Small intestine (tissue), 7 donors: ENCODE results near the gene AGRN. TPM values are rescaled to one million over a fixed set of nuclear protein-coding genes. Genes with fewer than 3 reads are reported as not detected.
A peak's percentile ranks its signal among the peaks of the same experiment; 100 is the strongest.
"Not testable (repeated sequence)": the region's sequence is repeated elsewhere in the genome, so short reads cannot be mapped to it uniquely, and the experiment has no call there.

ENCODE experiments used
- DNase-seq, 2 donors: peaks; one replicate each; pipeline versions ENCODE4 v3.0.0 to v3.0.0-alpha.2; 2013
- FAIRE-seq: peaks from 2 replicates; lab custom pipeline; 2012; peaks lifted over from hg19 to GRCh38; lab: Jason Lieb, UNC
- H3K27ac ChIP-seq, 3 donors: one replicate each; pipeline ENCODE4 v1.5.1; 2013; ENCODE audit warnings: low read length in 2 of 3, mild to moderate bottlenecking in 2 of 3, control low read depth in 1 of 3, inconsistent platforms in 1 of 3, low read depth in 1 of 3, moderate library complexity in 1 of 3
- H3K27me3 ChIP-seq, 3 donors: one replicate each; pipeline ENCODE4 v1.6.1; 2013; ENCODE audit warnings: low read length in 3 of 3, inconsistent platforms in 1 of 3; ENCODE audit not compliant: control insufficient read depth in 3 of 3, insufficient read depth in 3 of 3
- H3K36me3 ChIP-seq, 3 donors: one replicate each; pipeline ENCODE4 v1.6.1; 2013; ENCODE audit warnings: low read length in 3 of 3, inconsistent platforms in 1 of 3, low read depth in 1 of 3, mild to moderate bottlenecking in 1 of 3, moderate library complexity in 1 of 3; ENCODE audit not compliant: control insufficient read depth in 3 of 3, insufficient read depth in 2 of 3
- H3K4me1 ChIP-seq, 3 donors: one replicate each; pipeline ENCODE4 v1.6.1; 2013; ENCODE audit warnings: low read length in 2 of 3, inconsistent platforms in 1 of 3, low read depth in 1 of 3, mild to moderate bottlenecking in 1 of 3, moderate library complexity in 1 of 3; ENCODE audit not compliant: control insufficient read depth in 3 of 3, insufficient read depth in 2 of 3
- H3K4me3 ChIP-seq, 3 donors: one replicate each; pipeline ENCODE4 v1.5.1; 2013; ENCODE audit warnings: low read length in 3 of 3, control low read depth in 1 of 3, inconsistent platforms in 1 of 3, low read depth in 1 of 3, mild to moderate bottlenecking in 1 of 3, moderate library complexity in 1 of 3
- H3K9me3 ChIP-seq, 2 donors: one replicate each; pipeline ENCODE4 v1.6.1; 2013; ENCODE audit warnings: low read depth in 1 of 2, low read length in 1 of 2; ENCODE audit not compliant: control insufficient read depth in 2 of 2, insufficient read depth in 1 of 2
- WGBS, 3 donors: extraction: QIAGEN DNeasy Blood & Tissue Kit; methylation state at CpG; one replicate each; pipeline ENCODE4 v1.1.7; 2013; 5-methylcytosine and 5-hydroxymethylcytosine counted together
- polyA plus RNA-seq, 4 donors: library from polyadenylated mRNA; stranded (reverse) in 3 of 4; unstranded in 1 of 4; fragments of 200-250 nt in 3 of 4; fragments of 120-200 nt in 1 of 4; gene quantifications; one replicate each; pipeline versions ENCODE4 v1.2.1 to v1.2.3, GENCODE V29; 2013
- donor health status: healthy with polysubstance abuse.
- donor health status: control.
- donor health status: control.
- donor health status: Bipolar disorder and iron deficiency.
- donor health status: healthy.

Gene AGRN
- polyA plus RNA-seq, 4 donors: 13.2 to 104 (median 19.9) TPM

DNA sequence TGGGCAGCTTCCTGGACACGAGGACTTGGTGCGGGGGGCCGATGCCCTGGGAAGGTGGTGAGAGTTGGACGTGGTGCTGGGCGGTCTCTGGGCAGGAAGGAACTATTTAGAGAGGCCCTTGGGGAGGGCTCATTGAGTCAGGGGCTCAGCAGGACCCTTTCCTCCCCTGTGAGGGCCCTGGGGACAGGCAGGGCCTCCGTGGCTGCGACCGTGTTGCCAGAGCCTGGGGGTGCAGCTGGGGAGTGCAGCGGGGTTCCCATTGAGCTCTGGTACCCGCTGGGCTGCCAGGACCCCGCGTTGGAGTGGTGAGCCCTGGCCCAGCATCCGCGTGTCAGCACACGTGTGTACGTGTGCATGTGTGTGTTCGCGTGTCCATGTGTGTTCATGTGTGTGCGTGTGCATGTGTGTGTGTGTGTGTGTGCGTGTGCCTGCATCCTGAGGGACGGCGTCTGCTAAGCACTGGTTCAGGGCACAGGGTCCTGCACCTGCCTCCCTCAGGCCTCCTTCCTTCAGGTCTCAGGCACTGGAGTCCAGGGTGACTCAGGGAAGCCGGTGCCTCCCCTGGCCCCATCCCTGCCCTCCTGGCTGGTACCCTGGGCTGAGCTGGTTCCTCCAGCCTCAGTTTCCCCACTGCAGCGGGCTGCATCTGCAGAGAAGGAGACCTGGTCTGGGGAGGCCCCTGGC is 43.5 kb downstream of the AGRN start:
- no peak overlapping the region for H3K27ac ChIP-seq
- FAIRE-seq (no peak), DNase-seq (no peak)
- H3K36me3 ChIP-seq: no peaks in the 10 kb centered on the region
- H3K4me3 ChIP-seq: no peak overlapping the region
- peaks cover 8 to 86% (median 19%) of the 10 kb centered on the region in 3 donors for H3K27me3 ChIP-seq
- 56 to 68% (median 65%) methylated on average over 21 to 24 of the region's 24 CpGs for WGBS, 3 donors
- H3K4me1 ChIP-seq: peaks cover 0 to 27% (median 2%) of the 10 kb centered on the region in 3 donors
- no peaks in the 10 kb centered on the region for H3K9me3 ChIP-seq

- Histone ChIP-seq H3K36me3 (no peaks in the 10 kb centered on the region), H3K27ac (no peak overlapping the region), H3K27me3 (peaks cover under 1 to 78% (median 16%) of the 10 kb centered on the region in 3 donors), H3K4me3 (no peak overlapping the region), H3K4me1 (peaks cover 0 to 23% (median 0%) of the 10 kb centered on the region in 3 donors), H3K9me3 (no peaks in the 10 kb centered on the region)
- FAIRE-seq: no peak
- DNase-seq: peak; percentile 55 to 77
- WGBS, 3 donors: 3 to 13% (median 4%) methylated on average over 42 to 50 of the region's 50 CpGs
Measured at GRCh38 chr1:1063945-1064831, 44.3 kb downstream of the AGRN start.

DNA sequence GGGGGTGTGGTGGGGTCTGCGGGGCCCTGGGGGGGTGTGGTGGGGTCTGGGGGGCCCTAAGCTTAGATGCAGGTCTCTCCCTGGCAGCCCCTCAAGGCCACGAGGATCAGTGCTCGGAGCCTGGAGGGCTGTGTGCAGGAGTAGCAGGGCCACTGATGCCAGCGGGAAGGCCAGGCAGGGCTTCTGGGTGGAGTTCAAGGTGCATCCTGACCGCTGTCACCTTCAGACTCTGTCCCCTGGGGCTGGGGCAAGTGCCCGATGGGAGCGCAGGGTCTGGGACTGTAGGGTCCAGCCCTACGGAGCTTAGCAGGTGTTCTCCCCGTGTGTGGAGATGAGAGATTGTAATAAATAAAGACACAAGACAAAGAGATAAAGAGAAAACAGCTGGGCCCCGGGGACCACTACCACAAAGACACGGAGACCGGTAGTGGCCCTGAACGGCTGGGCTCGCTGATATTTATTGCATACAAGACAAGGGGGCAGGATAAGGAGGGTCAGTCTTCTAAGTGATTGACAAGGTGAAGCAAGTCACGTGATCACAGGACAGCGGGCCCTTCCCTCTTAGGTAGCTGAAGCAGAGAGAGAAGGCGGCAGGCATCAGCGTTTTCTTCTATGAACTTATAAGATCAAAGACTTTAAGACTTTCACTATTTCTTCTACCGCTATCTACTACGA is 45.5 kb downstream of the AGRN start:
- no peaks in the 10 kb centered on the region for H3K36me3 ChIP-seq
- H3K27me3 ChIP-seq: peaks cover 0 to 74% (median 16%) of the 10 kb centered on the region in 3 donors
- no peak overlapping the region for H3K4me3 ChIP-seq
- H3K27ac ChIP-seq: no peak overlapping the region
- peak in 1 of 2 donors; percentile 32 for DNase-seq
- peaks cover 0 to 18% (median 0%) of the 10 kb centered on the region in 3 donors for H3K4me1 ChIP-seq
- WGBS, 3 donors: 23 to 51% (median 31%) methylated on average over 19 to 20 of the region's 20 CpGs
- no peak for FAIRE-seq
- no peaks in the 10 kb centered on the region for H3K9me3 ChIP-seq

- DNase-seq, H3K9me3 ChIP-seq, FAIRE-seq, H3K27ac ChIP-seq, H3K4me3 ChIP-seq, H3K36me3 ChIP-seq: not testable (repeated sequence)
- peaks cover 0 to 71% (median 16%) of the 10 kb centered on the region in 3 donors for H3K27me3 ChIP-seq
- 40 to 62% (median 59%) methylated on average over 11 of the region's 11 CpGs for WGBS, 3 donors
- H3K4me1 ChIP-seq: peaks cover 0 to 18% (median 0%) of the 10 kb centered on the region in 3 donors
Measured at GRCh38 chr1:1065940-1066304, 46.0 kb downstream of the AGRN start.

- WGBS, 3 donors: 46 to 63% (median 57%) methylated on average over 27 of the region's 27 CpGs
- peaks cover 0 to 18% (median 0%) of the 10 kb centered on the region in 3 donors for H3K4me1 ChIP-seq
Measured at GRCh38 chr1:1066403-1067283, 46.7 kb downstream of the AGRN start.

GRCh38 chr1:1067284-1067859 is 47.5 kb downstream of the AGRN start:
- no peak for FAIRE-seq
- Histone ChIP-seq H3K36me3 (no peaks in the 10 kb centered on the region), H3K27me3 (peaks cover 0 to 58% (median 11%) of the 10 kb centered on the region in 3 donors), H3K27ac (no peak overlapping the region), H3K4me1 (peaks cover 0 to 15% (median 0%) of the 10 kb centered on the region in 3 donors), H3K9me3 (no peaks in the 10 kb centered on the region), H3K4me3 (no peak overlapping the region)
- no peak for DNase-seq
- WGBS, 3 donors: 79 to 86% (median 80%) methylated on average over 48 to 54 of the region's 54 CpGs

More at GRCh38 chr1:1066403-1067283, 46.7 kb downstream of the AGRN start:
- no peaks in the 10 kb centered on the region for H3K36me3 ChIP-seq
- H3K4me3 ChIP-seq: no peak overlapping the region
- FAIRE-seq (no peak), DNase-seq (no peak)
- peaks cover 0 to 64% (median 13%) of the 10 kb centered on the region in 3 donors for H3K27me3 ChIP-seq
- H3K9me3 ChIP-seq: no peaks in the 10 kb centered on the region
- H3K27ac ChIP-seq: no peak overlapping the region

DNA sequence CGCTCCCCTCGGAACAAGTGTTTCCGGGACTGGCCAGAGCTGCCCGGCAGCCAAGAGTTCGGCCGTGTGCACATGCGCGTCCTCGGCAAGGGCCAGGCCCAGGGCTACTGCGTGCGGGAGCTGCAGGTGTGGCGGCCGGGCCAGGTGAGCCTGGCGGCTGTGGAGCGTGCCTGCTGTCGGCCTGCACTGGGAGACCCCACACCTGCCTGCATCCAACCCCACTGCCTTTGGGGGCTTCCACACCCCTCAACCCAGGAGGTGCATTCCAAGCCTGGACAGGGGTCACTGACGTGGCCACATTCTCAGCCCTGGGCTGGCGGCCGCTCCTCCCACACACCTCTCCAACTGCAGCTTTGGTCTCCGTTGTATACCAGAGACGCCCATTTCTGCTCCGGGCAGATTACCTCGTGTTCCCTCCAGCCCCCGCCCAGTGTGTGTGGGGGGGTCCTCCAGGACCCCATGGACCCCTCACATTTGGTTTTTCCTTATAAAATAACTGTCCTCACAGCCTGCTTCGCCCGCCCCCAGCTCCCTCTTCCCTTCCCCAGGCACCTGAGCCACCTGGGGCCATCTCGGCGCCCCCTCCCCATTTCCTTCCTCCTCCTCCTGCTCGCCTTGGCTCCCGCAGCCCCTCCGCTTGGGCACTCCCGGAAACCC is 48.1 kb downstream of the AGRN start:
- Histone ChIP-seq H3K4me3 (peak overlapping the region in 1 of 3 donors; percentile 45), H3K27ac (no peak overlapping the region), H3K27me3 (peaks cover 0 to 51% (median 6%) of the 10 kb centered on the region in 3 donors), H3K36me3 (no peaks in the 10 kb centered on the region), H3K9me3 (no peaks in the 10 kb centered on the region), H3K4me1 (peaks cover 0 to 15% (median 0%) of the 10 kb centered on the region in 3 donors)
- FAIRE-seq (no peak), DNase-seq (no peak)
- WGBS, 3 donors: 33 to 54% (median 39%) methylated on average over 19 to 32 of the region's 32 CpGs
